Kidney epithelial cell (primary cell): Measurements from ENCODE around the gene VWA5B1. TPM values are rescaled to one million over a fixed set of nuclear protein-coding genes. Genes with fewer than 3 reads are reported as not detected.

Experiments
- DNase-seq: peaks from one replicate; pipeline ENCODE4 v3.0.0-alpha.2; 2010; ENCODE audit warnings: low read depth
- H3K27me3 ChIP-seq: 2 replicates; pipeline ENCODE4 v1.6.0; 2011; ENCODE audit warnings: low read length; ENCODE audit not compliant: control insufficient read depth, insufficient read depth
- H3K36me3 ChIP-seq: 2 replicates; pipeline ENCODE4 v1.5.1; 2011; ENCODE audit warnings: low read length; ENCODE audit not compliant: control insufficient read depth, insufficient read depth
- H3K4me3 ChIP-seq: 2 replicates; pipeline ENCODE4 v1.5.1; 2011; ENCODE audit warnings: low read depth, mild to moderate bottlenecking, control low read depth, low read length
- CTCF ChIP-seq: IDR thresholded peaks from 2 replicates; pipeline ENCODE4 v1.5.1; 2011; ENCODE audit warnings: mild to moderate bottlenecking, moderate library complexity, low read length, control low read depth, inconsistent platforms; ENCODE audit not compliant: insufficient read depth, poor library complexity, severe bottlenecking
- total RNA-seq: library from RNA; depleted of rRNA; stranded (reverse); fragments of >200 nt; gene quantifications from 2 replicates; pipeline ENCODE4 v1.2.3, GENCODE V29; 2015

VWA5B1 gene
- total RNA-seq, 1 donor from 2014 or later = not detected

GRCh38 chr1:20403423-20404145 lies 112.9 kb downstream of the VWA5B1 start:
- H3K4me3 ChIP-seq = no peak overlapping the region
- DNase-seq = no peak
- H3K36me3 ChIP-seq = no peaks in the 10 kb centered on the region
- TF ChIP-seq CTCF = no peak
- peaks cover 5% of the 10 kb centered on the region for H3K27me3 ChIP-seq

DNA sequence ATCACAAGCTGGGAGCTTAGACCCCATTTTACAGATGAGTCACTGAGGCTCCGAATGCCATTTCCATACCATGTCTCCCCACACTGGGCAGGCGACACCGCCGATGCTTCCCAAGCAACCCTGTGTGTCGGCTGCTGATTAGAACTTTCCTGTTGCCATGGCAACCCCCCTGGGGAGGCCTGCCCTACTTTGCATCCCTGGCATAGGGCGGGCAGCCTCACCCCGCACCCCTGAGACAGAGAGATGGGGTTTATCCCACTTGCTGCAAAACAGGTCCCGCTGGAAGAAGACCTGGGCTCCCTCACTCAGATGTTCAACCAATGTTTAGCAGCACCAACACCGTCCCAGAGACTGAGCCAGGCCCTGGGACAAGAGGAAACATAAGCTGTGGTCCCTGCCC lies 113.8 kb downstream of the VWA5B1 start:
- DNase-seq = no peak
- H3K27me3 ChIP-seq = peaks cover 5% of the 10 kb centered on the region
- no peaks in the 10 kb centered on the region for H3K36me3 ChIP-seq
- TF ChIP-seq CTCF = no peak
- no peak overlapping the region for H3K4me3 ChIP-seq

Other genes with a start within 250 kb of the VWA5B1 start
- not detected in 2 replicates for gene PLA2G5, start 220.7 kb upstream of the VWA5B1 start, total RNA-seq
- gene PLA2G2D, start 171.3 kb upstream of the VWA5B1 start, total RNA-seq = not detected in 2 replicates
- gene PLA2G2F, start 151.6 kb upstream of the VWA5B1 start, total RNA-seq = 6.9 and 9.2 TPM in 2 replicates
- gene UBXN10, start 104.8 kb upstream of the VWA5B1 start, total RNA-seq = 0.96 and 1.6 TPM in 2 replicates
- gene PLA2G2C, start 104.4 kb upstream of the VWA5B1 start, total RNA-seq = not detected in 2 replicates
- 39.8 and 42.6 TPM in 2 replicates for gene CAMK2N1, start 195.3 kb downstream of the VWA5B1 start, total RNA-seq
- 43.0 and 46.5 TPM in 2 replicates for gene MUL1, start 217.3 kb downstream of the VWA5B1 start, total RNA-seq